Measurements from ENCODE around the gene TBC1D21. TPM values are rescaled to one million over a fixed set of nuclear protein-coding genes. Genes with fewer than 3 reads are reported as not detected.

The TBC1D21 gene
- total RNA-seq, 1 donor from 2014 or later, result not detected

DNA sequence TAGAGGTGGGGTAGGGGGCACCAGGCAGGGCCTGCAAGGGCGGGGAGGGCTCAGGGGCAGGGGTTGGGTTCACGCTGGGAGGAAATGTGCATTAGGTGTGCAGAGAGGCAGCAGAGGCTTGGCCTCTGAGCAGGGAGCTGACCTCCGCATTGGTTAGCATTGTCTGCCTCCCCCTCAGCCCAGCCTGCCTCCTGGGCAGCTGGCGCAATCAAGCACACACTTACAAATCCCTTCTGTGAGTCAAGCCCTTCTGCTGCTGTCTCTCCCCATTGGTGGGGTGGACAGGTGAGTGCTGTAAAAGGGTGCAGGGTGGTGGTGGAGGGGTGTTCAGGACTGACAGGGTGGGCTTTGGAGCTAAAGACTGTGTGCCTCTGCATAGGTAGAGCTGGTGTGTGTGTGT is 62.2 kb downstream of the TBC1D21 start:
- TF ChIP-seq, protein P1, sequence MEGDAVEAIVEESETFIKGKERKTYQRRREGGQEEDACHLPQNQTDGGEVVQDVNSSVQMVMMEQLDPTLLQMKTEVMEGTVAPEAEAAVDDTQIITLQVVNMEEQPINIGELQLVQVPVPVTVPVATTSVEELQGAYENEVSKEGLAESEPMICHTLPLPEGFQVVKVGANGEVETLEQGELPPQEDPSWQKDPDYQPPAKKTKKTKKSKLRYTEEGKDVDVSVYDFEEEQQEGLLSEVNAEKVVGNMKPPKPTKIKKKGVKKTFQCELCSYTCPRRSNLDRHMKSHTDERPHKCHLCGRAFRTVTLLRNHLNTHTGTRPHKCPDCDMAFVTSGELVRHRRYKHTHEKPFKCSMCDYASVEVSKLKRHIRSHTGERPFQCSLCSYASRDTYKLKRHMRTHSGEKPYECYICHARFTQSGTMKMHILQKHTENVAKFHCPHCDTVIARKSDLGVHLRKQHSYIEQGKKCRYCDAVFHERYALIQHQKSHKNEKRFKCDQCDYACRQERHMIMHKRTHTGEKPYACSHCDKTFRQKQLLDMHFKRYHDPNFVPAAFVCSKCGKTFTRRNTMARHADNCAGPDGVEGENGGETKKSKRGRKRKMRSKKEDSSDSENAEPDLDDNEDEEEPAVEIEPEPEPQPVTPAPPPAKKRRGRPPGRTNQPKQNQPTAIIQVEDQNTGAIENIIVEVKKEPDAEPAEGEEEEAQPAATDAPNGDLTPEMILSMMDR (IDR thresholded peaks at IDR 0.05; ENCODE audit: insufficient read depth, low read depth, low read length), result no peak
- TF ChIP-seq EZH2 (IDR thresholded peaks at IDR 0.05; ENCODE audit: insufficient read depth, low read length), result no peak
- peaks cover 70% of the 10 kb centered on the region for H3K4me1 Mint-ChIP-seq (ENCODE audit: low read depth, unreplicated experiment)
- Histone ChIP-seq H3K79me2 (ENCODE audit: insufficient read depth, low read length) (peaks cover 100% of the 10 kb centered on the region), H3K4me1 (ENCODE audit: insufficient read depth, low read length) (peaks cover 59% of the 10 kb centered on the region), H3K4me2 (ENCODE audit: low read length) (peak overlapping the region; percentile 23), H3K36me3 (ENCODE audit: insufficient read depth, low read length) (peaks cover 4% of the 10 kb centered on the region), H3K27me3 (ENCODE audit: insufficient read depth, low read length) (no peaks in the 10 kb centered on the region), H3K9ac (ENCODE audit: low read length) (peak overlapping the region; percentile 51), H3K4me3 (ENCODE audit: insufficient read depth, low read depth, low read length) (no peak overlapping the region), H2AFZ (ENCODE audit: low read depth, low read length) (no peak overlapping the region), H3K27ac (ENCODE audit: low read depth, low read length) (no peak overlapping the region), H3K9me3 (ENCODE audit: insufficient read depth, low read depth, low read length) (no peaks in the 10 kb centered on the region), H4K20me1 (ENCODE audit: insufficient read depth, low read length) (peaks cover 62% of the 10 kb centered on the region)
- H3K27ac Mint-ChIP-seq (ENCODE audit: unreplicated experiment), result peak overlapping the region; percentile 69
- H3K9me3 Mint-ChIP-seq (ENCODE audit: unreplicated experiment), result no peaks in the 10 kb centered on the region
- DNase-seq (ENCODE audit: low read depth) (no peak), FAIRE-seq (no peak)
- H3K4me3 Mint-ChIP-seq (ENCODE audit: unreplicated experiment), result peak overlapping the region; percentile 71
- peaks cover 30% of the 10 kb centered on the region for H3K36me3 Mint-ChIP-seq (ENCODE audit: low read depth, unreplicated experiment)
- no peaks in the 10 kb centered on the region for H3K27me3 Mint-ChIP-seq (ENCODE audit: low read depth, unreplicated experiment)

DNA sequence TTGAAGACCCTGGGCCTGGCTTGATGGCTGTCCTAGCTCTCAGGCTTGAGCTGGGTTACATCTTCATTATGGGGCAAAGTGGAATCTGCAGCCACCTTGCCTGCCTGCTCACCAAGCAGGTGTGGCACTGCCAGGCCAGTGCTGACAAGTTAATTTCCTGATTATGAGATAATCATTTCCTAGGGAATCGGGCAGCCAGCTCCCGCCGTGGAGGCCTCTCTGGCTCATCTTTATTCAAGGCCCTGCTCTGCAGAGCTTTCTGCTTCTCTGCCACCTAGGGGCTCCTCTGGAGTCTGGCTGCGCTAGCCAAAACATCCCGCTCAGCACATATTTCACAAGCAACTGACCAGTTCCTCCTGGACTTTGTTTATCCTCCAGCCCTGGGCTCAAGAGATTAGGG is 62.8 kb downstream of the TBC1D21 start:
- Mint-ChIP-seq H3K9me3 (ENCODE audit: unreplicated experiment) (no peaks in the 10 kb centered on the region), H3K27ac (ENCODE audit: unreplicated experiment) (peak overlapping the region; percentile 47), H3K36me3 (ENCODE audit: low read depth, unreplicated experiment) (peaks cover 27% of the 10 kb centered on the region), H3K4me3 (ENCODE audit: unreplicated experiment) (no peak overlapping the region), H3K4me1 (ENCODE audit: low read depth, unreplicated experiment) (peaks cover 67% of the 10 kb centered on the region), H3K27me3 (ENCODE audit: low read depth, unreplicated experiment) (no peaks in the 10 kb centered on the region)
- peak overlapping the region; percentile 23 for H3K4me2 ChIP-seq (ENCODE audit: low read length)
- H4K20me1 ChIP-seq (ENCODE audit: insufficient read depth, low read length), result peaks cover 58% of the 10 kb centered on the region
- no peak overlapping the region for H3K4me3 ChIP-seq (ENCODE audit: insufficient read depth, low read depth, low read length)
- peak overlapping the region; percentile 10 for H3K27ac ChIP-seq (ENCODE audit: low read depth, low read length)
- no peaks in the 10 kb centered on the region for H3K9me3 ChIP-seq (ENCODE audit: insufficient read depth, low read depth, low read length)
- no peaks in the 10 kb centered on the region for H3K27me3 ChIP-seq (ENCODE audit: insufficient read depth, low read length)
- DNase-seq (ENCODE audit: low read depth) (no peak), FAIRE-seq (no peak)
- peaks cover 58% of the 10 kb centered on the region for H3K4me1 ChIP-seq (ENCODE audit: insufficient read depth, low read length)
- H3K36me3 ChIP-seq (ENCODE audit: insufficient read depth, low read length), result peaks cover 4% of the 10 kb centered on the region
- H3K79me2 ChIP-seq (ENCODE audit: insufficient read depth, low read length), result peaks cover 97% of the 10 kb centered on the region
- no peak overlapping the region for H2AFZ ChIP-seq (ENCODE audit: low read depth, low read length)
- H3K9ac ChIP-seq (ENCODE audit: low read length), result peak overlapping the region; percentile 51
- TF ChIP-seq, protein P1 (IDR thresholded peaks at IDR 0.05; ENCODE audit: insufficient read depth, low read depth, low read length), result no peak
- no peak for TF ChIP-seq EZH2 (IDR thresholded peaks at IDR 0.05; ENCODE audit: insufficient read depth, low read length)

DNA sequence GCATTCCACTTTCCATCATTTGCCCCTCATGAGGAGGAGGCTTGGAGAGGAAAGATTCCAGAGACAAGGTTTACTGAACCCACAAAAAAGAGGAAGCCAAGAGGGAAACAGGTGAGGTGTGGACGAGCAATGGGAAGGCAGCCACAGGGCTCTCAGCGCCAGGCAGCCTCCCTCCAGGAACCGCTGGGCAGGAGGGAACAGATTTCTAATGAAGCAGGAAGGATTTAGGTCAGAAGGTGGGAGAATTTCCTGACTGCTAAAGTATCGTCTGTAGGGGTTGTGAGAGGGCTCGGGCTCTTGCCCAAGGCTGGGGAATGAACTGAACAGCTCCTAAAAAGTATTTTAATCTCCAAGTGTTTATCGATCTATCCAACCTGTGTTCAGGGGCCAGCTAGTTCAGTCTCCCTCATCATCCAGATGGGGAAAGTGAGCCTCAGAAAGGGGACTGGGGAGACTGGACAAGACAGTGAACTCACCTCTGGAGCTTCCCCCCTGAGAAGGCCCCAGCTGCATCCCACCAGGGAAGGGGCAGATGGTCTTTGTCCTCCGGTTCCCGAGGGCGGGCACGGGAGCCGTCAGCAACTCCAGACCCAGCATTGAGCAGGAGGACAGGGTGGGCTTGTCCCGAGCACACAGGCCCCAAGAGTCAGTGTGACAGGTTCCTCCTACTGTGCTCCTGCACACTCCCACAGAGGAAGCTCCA is 63.4 kb downstream of the TBC1D21 start:
- DNase-seq (ENCODE audit: low read depth) (no peak), FAIRE-seq (no peak)
- Histone ChIP-seq H3K9ac (ENCODE audit: low read length) (peak overlapping the region; percentile 51), H3K4me3 (ENCODE audit: insufficient read depth, low read depth, low read length) (no peak overlapping the region), H2AFZ (ENCODE audit: low read depth, low read length) (no peak overlapping the region), H3K27ac (ENCODE audit: low read depth, low read length) (peak overlapping the region; percentile 10), H3K36me3 (ENCODE audit: insufficient read depth, low read length) (peaks cover 4% of the 10 kb centered on the region), H3K27me3 (ENCODE audit: insufficient read depth, low read length) (no peaks in the 10 kb centered on the region), H3K4me2 (ENCODE audit: low read length) (peak overlapping the region; percentile 23), H4K20me1 (ENCODE audit: insufficient read depth, low read length) (peaks cover 53% of the 10 kb centered on the region), H3K9me3 (ENCODE audit: insufficient read depth, low read depth, low read length) (no peaks in the 10 kb centered on the region), H3K79me2 (ENCODE audit: insufficient read depth, low read length) (peaks cover 97% of the 10 kb centered on the region), H3K4me1 (ENCODE audit: insufficient read depth, low read length) (peaks cover 58% of the 10 kb centered on the region)
- peaks cover 2% of the 10 kb centered on the region for H3K9me3 Mint-ChIP-seq (ENCODE audit: unreplicated experiment)
- H3K36me3 Mint-ChIP-seq (ENCODE audit: low read depth, unreplicated experiment), result peaks cover 25% of the 10 kb centered on the region
- peak overlapping the region; percentile 2 for H3K4me3 Mint-ChIP-seq (ENCODE audit: unreplicated experiment)
- TF ChIP-seq, protein P1 (IDR thresholded peaks at IDR 0.05; ENCODE audit: insufficient read depth, low read depth, low read length), result no peak
- no peak for TF ChIP-seq EZH2 (IDR thresholded peaks at IDR 0.05; ENCODE audit: insufficient read depth, low read length)
- no peaks in the 10 kb centered on the region for H3K27me3 Mint-ChIP-seq (ENCODE audit: low read depth, unreplicated experiment)
- no peak overlapping the region for H3K27ac Mint-ChIP-seq (ENCODE audit: unreplicated experiment)
- H3K4me1 Mint-ChIP-seq (ENCODE audit: low read depth, unreplicated experiment), result peaks cover 68% of the 10 kb centered on the region

Data from astrocyte (in vitro differentiated cells and primary cell).